WTC11 (cell line): Measurements from ENCODE around the gene JMJD4. TPM values are rescaled to one million over a fixed set of nuclear protein-coding genes. Genes with fewer than 3 reads are reported as not detected.

Source experiments
- ATAC-seq: fragments of 200-7000 bp; cut with Tn5 transposase; 2 replicates; pipeline ENCODE4 v1.10.0; 2021; ENCODE audit warnings: mild to moderate bottlenecking, moderate library complexity
- CTCF ChIA-PET: fragments of 300-600 bp; sonication (Branson Sonifier 250); formaldehyde crosslinking; loops from one replicate; lab custom pipeline; 2021; ENCODE audit warnings: antibody characterized with exemption; lab: Charles Lee
- POLR2A ChIA-PET: fragments of 350-600 bp; sonication (Branson Sonifier 250); formaldehyde crosslinking; loops from one replicate; lab custom pipeline; 2021; ENCODE audit warnings: antibody characterized with exemption; lab: Charles Lee
- DNase-seq: peaks from one replicate; pipeline ENCODE4 v3.0.0; 2021; ENCODE audit warnings: low spot score
- H3K27ac Mint-ChIP-seq: 2 replicates; pipeline ENCODE4 v1.8.0; 2021; ENCODE audit warnings: mixed read lengths
- H3K27me3 Mint-ChIP-seq: 2 replicates; pipeline ENCODE4 v1.8.0; 2021; ENCODE audit warnings: low read depth, mild to moderate bottlenecking, moderate library complexity, mixed read lengths
- H3K36me3 Mint-ChIP-seq: 2 replicates; pipeline ENCODE4 v1.8.0; 2021; ENCODE audit warnings: mixed read lengths
- H3K4me1 Mint-ChIP-seq: 2 replicates; pipeline ENCODE4 v1.8.0; 2022; ENCODE audit warnings: mixed read lengths
- H3K4me3 Mint-ChIP-seq: 2 replicates; pipeline ENCODE4 v1.8.0; 2021; ENCODE audit warnings: mild to moderate bottlenecking, moderate library complexity, mixed read lengths
- H3K9me3 Mint-ChIP-seq: 2 replicates; pipeline ENCODE4 v1.8.0; 2021; ENCODE audit warnings: mixed read lengths
- ATF1 ChIP-seq: sonication (generic); formaldehyde crosslinking; IDR thresholded peaks from 2 replicates; pipeline ENCODE4 v1.8.1; 2023; ENCODE audit warnings: mild to moderate bottlenecking, moderate library complexity, missing genetic modification reagents
- CREM ChIP-seq: sonication (generic); formaldehyde crosslinking; IDR thresholded peaks from 2 replicates; pipeline ENCODE4 v1.8.1; 2022; ENCODE audit warnings: mild to moderate bottlenecking, missing genetic modification reagents, moderate library complexity
- ELF4 ChIP-seq: sonication (generic); formaldehyde crosslinking; IDR thresholded peaks from 2 replicates; pipeline ENCODE4 v1.8.1; 2022; ENCODE audit warnings: low read depth, mild to moderate bottlenecking, moderate library complexity, missing genetic modification reagents
- FOXK1 ChIP-seq: sonication (generic); formaldehyde crosslinking; IDR thresholded peaks from 2 replicates; pipeline ENCODE4 v1.8.0; 2022; ENCODE audit warnings: mild to moderate bottlenecking, moderate library complexity, missing genetic modification reagents
- HMGA2 ChIP-seq: fragments of 250-450 bp; sonication (Bioruptor Pico); IDR thresholded peaks from 2 replicates; pipeline ENCODE4 v1.4.0; 2021; ENCODE audit warnings: mild to moderate bottlenecking, moderate library complexity
- JUN ChIP-seq: sonication (generic); formaldehyde crosslinking; IDR thresholded peaks from 2 replicates; pipeline ENCODE4 v1.8.0; 2023; ENCODE audit warnings: mild to moderate bottlenecking, missing genetic modification reagents
- NFE2L1 ChIP-seq: sonication (generic); formaldehyde crosslinking; IDR thresholded peaks from 2 replicates; pipeline ENCODE4 v1.8.1; 2023; ENCODE audit warnings: missing genetic modification reagents
- OVOL2 ChIP-seq: fragments of 250-450 bp; sonication (Bioruptor Pico); IDR thresholded peaks from 2 replicates; pipeline ENCODE4 v1.9.0; 2021; ENCODE audit warnings: mild to moderate bottlenecking, borderline replicate concordance
- RELA ChIP-seq: sonication (generic); formaldehyde crosslinking; IDR thresholded peaks from 2 replicates; pipeline ENCODE4 v1.8.1; 2022; ENCODE audit warnings: missing genetic modification reagents, mild to moderate bottlenecking, borderline replicate concordance
- SP1 ChIP-seq: sonication (generic); formaldehyde crosslinking; conservative IDR thresholded peaks from 2 replicates; pipeline ENCODE4 v1.8.1; 2022; ENCODE audit warnings: missing genetic modification reagents
- TEAD1 ChIP-seq: sonication (generic); formaldehyde crosslinking; IDR thresholded peaks from 2 replicates; pipeline ENCODE4 v1.8.0; 2022; ENCODE audit warnings: mild to moderate bottlenecking, missing genetic modification reagents
- ZBTB21 ChIP-seq: sonication (generic); formaldehyde crosslinking; IDR thresholded peaks from 2 replicates; pipeline ENCODE4 v1.8.1; 2023; ENCODE audit warnings: mild to moderate bottlenecking, missing genetic modification reagents, borderline replicate concordance
- ZNF219 ChIP-seq: sonication (generic); formaldehyde crosslinking; IDR thresholded peaks from 2 replicates; pipeline ENCODE4 v1.8.0; 2023; ENCODE audit warnings: missing genetic modification reagents, mild to moderate bottlenecking, borderline replicate concordance
- ZNF416 ChIP-seq: fragments of 250-450 bp; sonication (Bioruptor Pico); IDR thresholded peaks from 2 replicates; pipeline ENCODE4 v1.9.0; 2021; ENCODE audit warnings: mild to moderate bottlenecking, inconsistent platforms
- total RNA-seq: library from RNA; stranded (reverse); gene quantifications from 3 replicates; pipeline ENCODE4 v1.2.3, GENCODE V29; 2021
- TF ChIP-seq, protein P1 (sequence below): sonication (generic); formaldehyde crosslinking; conservative IDR thresholded peaks from 2 replicates; pipeline ENCODE4 v1.8.1; 2022; ENCODE audit warnings: mild to moderate bottlenecking, missing genetic modification reagents
- TF ChIP-seq, protein P2 (sequence below): sonication (generic); formaldehyde crosslinking; IDR thresholded peaks from 2 replicates; pipeline ENCODE4 v1.8.1; 2022; ENCODE audit warnings: missing genetic modification reagents, borderline replicate concordance
- TF ChIP-seq, protein P3 (sequence below): sonication (generic); formaldehyde crosslinking; conservative IDR thresholded peaks from 2 replicates; pipeline ENCODE4 v1.8.1; 2023; ENCODE audit warnings: mild to moderate bottlenecking, low read depth, missing genetic modification reagents, moderate library complexity
- TF ChIP-seq, protein P4 (sequence below): sonication (generic); formaldehyde crosslinking; IDR thresholded peaks from 2 replicates; pipeline ENCODE4 v1.8.0; 2023; ENCODE audit warnings: mild to moderate bottlenecking, missing genetic modification reagents
- TF ChIP-seq, protein P5 (sequence below): fragments of 250-450 bp; sonication (Bioruptor Pico); conservative IDR thresholded peaks from 2 replicates; pipeline ENCODE4 v1.9.0; 2021; ENCODE audit warnings: mild to moderate bottlenecking

JMJD4 gene
- total RNA-seq, 1 experiment from 2014 or later = 13.7 TPM

DNA sequence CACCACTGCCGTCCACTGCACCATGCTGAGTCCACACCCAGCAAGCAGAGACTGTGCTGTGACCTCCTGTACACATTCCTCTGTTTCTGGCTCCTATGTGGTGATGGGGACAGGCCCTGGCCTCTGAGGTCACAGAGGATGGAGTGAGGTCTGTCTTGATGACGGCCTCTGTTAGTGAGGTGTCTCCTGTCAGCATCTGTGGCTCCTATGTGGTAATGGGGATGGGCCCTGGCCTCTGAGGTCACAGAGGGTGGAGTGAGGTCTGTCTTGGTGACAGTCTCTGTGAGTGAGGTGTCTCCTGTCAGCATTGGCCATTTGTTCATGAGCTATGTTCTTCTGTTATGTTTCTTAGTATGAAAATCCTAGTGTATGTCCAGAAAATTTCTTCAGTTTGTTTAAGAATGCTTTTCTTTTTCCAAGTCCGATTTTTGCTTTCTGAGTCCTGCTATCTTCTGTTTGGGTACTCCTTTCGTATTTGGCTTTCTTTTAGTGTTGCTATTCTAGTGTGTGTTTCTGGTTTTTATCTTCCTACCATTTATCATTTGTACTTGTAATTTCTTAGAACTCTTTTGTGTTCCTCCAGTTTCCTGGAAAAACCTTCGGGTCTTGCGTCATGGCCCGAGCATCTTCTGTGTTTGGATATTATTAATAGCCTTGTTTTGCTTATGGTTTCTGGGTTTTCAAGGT is 13.5 kb upstream of the JMJD4 start (continued):
- TF ChIP-seq ZNF219 (CRISPR knock-in tag) (no peak), OVOL2 (CRISPR knock-in tag) (no peak), JUN (CRISPR knock-in tag) (no peak), HMGA2 (CRISPR knock-in tag) (no peak)
- TF ChIP-seq, all 79 proteins: peak for 0

DNA sequence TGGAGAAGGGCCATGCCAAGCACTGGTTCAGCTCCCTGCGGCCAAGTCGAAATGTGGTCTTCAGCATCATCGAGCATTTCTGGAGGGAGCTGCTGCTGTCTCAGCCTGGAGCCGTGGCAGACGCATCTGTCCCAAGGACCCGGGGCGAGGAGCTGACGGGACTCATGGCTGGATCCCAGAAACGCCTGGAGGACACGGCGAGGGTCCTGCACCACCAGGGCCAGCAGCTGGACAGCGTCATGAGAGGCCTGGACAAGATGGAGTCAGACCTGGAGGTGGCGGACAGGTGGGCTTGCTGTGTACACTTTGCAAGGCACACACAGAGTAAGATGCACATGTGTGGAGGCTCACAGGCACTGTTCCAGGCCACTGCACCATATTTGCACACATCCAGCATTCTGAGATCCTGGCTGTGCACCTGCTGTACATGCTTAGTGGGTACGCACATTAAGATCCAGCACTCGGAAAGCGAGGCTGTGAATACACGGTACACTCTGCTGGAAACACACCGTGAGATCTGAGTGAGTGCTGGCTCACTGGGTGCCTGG is 12.9 kb upstream of the JMJD4 start:
- ATAC-seq = no peak
- no peak overlapping the region for H3K4me3 Mint-ChIP-seq
- POLR2A ChIA-PET = no interaction called here
- DNase-seq = no peak
- H3K36me3 Mint-ChIP-seq = peaks cover 11% of the 10 kb centered on the region
- no peaks in the 10 kb centered on the region for H3K27me3 Mint-ChIP-seq
- H3K4me1 Mint-ChIP-seq = no peaks in the 10 kb centered on the region
- CTCF ChIA-PET = no interaction called here
- no peak for TF ChIP-seq SP1 (CRISPR knock-in tag)
- TF ChIP-seq ZNF416 = no peak
- TF ChIP-seq FOXK1 (CRISPR knock-in tag) = no peak
- TF ChIP-seq CREM (CRISPR knock-in tag) = no peak
- no peak for TF ChIP-seq ZBTB21 (CRISPR knock-in tag)
- no peak for TF ChIP-seq ATF1
- TF ChIP-seq RELA = no peak
- no peak for TF ChIP-seq TEAD1 (CRISPR knock-in tag)
- TF ChIP-seq, protein P1, sequence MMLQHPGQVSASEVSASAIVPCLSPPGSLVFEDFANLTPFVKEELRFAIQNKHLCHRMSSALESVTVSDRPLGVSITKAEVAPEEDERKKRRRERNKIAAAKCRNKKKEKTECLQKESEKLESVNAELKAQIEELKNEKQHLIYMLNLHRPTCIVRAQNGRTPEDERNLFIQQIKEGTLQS (CRISPR knock-in tag) = no peak
- TF ChIP-seq, protein P2, sequence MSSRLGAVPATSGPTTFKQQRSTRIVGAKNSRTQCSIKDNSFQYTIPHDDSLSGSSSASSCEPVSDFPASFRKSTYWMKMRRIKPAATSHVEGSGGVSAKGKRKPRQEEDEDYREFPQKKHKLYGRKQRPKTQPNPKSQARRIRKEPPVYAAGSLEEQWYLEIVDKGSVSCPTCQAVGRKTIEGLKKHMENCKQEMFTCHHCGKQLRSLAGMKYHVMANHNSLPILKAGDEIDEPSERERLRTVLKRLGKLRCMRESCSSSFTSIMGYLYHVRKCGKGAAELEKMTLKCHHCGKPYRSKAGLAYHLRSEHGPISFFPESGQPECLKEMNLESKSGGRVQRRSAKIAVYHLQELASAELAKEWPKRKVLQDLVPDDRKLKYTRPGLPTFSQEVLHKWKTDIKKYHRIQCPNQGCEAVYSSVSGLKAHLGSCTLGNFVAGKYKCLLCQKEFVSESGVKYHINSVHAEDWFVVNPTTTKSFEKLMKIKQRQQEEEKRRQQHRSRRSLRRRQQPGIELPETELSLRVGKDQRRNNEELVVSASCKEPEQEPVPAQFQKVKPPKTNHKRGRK (CRISPR knock-in tag) = no peak
- TF ChIP-seq, protein P3, sequence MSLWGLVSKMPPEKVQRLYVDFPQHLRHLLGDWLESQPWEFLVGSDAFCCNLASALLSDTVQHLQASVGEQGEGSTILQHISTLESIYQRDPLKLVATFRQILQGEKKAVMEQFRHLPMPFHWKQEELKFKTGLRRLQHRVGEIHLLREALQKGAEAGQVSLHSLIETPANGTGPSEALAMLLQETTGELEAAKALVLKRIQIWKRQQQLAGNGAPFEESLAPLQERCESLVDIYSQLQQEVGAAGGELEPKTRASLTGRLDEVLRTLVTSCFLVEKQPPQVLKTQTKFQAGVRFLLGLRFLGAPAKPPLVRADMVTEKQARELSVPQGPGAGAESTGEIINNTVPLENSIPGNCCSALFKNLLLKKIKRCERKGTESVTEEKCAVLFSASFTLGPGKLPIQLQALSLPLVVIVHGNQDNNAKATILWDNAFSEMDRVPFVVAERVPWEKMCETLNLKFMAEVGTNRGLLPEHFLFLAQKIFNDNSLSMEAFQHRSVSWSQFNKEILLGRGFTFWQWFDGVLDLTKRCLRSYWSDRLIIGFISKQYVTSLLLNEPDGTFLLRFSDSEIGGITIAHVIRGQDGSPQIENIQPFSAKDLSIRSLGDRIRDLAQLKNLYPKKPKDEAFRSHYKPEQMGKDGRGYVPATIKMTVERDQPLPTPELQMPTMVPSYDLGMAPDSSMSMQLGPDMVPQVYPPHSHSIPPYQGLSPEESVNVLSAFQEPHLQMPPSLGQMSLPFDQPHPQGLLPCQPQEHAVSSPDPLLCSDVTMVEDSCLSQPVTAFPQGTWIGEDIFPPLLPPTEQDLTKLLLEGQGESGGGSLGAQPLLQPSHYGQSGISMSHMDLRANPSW (CRISPR knock-in tag) = no peak
- TF ChIP-seq, protein P4, sequence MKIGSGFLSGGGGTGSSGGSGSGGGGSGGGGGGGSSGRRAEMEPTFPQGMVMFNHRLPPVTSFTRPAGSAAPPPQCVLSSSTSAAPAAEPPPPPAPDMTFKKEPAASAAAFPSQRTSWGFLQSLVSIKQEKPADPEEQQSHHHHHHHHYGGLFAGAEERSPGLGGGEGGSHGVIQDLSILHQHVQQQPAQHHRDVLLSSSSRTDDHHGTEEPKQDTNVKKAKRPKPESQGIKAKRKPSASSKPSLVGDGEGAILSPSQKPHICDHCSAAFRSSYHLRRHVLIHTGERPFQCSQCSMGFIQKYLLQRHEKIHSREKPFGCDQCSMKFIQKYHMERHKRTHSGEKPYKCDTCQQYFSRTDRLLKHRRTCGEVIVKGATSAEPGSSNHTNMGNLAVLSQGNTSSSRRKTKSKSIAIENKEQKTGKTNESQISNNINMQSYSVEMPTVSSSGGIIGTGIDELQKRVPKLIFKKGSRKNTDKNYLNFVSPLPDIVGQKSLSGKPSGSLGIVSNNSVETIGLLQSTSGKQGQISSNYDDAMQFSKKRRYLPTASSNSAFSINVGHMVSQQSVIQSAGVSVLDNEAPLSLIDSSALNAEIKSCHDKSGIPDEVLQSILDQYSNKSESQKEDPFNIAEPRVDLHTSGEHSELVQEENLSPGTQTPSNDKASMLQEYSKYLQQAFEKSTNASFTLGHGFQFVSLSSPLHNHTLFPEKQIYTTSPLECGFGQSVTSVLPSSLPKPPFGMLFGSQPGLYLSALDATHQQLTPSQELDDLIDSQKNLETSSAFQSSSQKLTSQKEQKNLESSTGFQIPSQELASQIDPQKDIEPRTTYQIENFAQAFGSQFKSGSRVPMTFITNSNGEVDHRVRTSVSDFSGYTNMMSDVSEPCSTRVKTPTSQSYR = no peak
- TF ChIP-seq JUN (CRISPR knock-in tag) = no peak
- TF ChIP-seq, protein P5, sequence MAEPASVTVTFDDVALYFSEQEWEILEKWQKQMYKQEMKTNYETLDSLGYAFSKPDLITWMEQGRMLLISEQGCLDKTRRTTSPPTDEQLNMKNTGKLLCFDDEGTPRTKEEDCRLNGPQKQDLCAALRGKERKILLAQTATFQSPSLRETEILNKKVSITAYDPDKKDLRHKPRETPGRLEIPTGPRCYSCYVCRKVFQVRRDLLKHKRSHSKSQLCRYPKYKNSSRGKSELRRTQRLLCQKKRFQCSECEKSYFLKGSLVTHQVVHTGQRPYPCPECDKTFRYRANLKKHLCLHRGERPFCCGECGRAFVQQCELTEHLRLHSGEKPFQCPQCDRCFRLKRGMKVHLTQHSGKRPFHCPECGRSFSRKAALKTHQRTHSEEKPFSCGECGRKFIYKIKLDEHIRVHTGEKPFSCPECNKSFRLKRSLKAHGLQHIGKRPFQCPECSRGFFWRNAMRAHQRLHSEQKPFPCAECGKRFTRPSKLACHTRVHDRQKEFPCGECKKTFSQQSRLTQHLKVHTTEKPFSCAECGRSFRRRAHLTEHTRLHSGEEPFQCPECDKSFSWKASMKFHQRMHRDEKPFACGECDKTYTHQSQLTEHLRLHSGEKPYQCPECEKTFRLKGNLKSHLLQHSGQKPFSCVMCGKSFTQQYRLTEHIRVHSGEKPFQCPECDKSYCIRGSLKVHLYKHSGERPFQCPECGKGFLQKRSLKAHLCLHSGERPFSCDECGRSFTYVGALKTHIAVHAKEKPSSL (CRISPR knock-in tag) = no peak
- no peak for TF ChIP-seq ELF4
- TF ChIP-seq NFE2L1 = no peak
- TF ChIP-seq, all 79 proteins: peak for 0
- Mint-ChIP-seq H3K9me3 (no peaks in the 10 kb centered on the region), H3K27ac (no peak overlapping the region)
